HG03460 (cell line): ENCODE data around the gene GAL.

Source experiments
- ATAC-seq: cut with Tn5 transposase; IDR thresholded peaks from one replicate; pipeline ENCODE4 v1.9.1; 2021; ENCODE audit not compliant: unreplicated experiment

Gene GAL

GRCh38 chr11:68707527-68707926 lies 23.2 kb downstream of the GAL start:
- ATAC-seq = no peak

GRCh38 chr11:68709062-68709461 lies 24.7 kb downstream of the GAL start:
- ATAC-seq = no peak

- no peak for ATAC-seq
Observed at GRCh38 chr11:68710409-68710808, 26.1 kb downstream of the GAL start.

- no peak for ATAC-seq
Observed at GRCh38 chr11:68711114-68711513, 26.8 kb downstream of the GAL start.

- no peak for ATAC-seq
Observed at GRCh38 chr11:68714060-68714856, 29.9 kb downstream of the GAL start.

GRCh38 chr11:68715456-68716122 lies 31.2 kb downstream of the GAL start:
- no peak for ATAC-seq

GRCh38 chr11:68721075-68721474 lies 36.7 kb downstream of the GAL start:
- ATAC-seq = no peak

- no peak for ATAC-seq
Observed at GRCh38 chr11:68722143-68722542, 37.8 kb downstream of the GAL start.

GRCh38 chr11:68724293-68724692 lies 39.9 kb downstream of the GAL start:
- ATAC-seq = no peak

- ATAC-seq = no peak
Observed at GRCh38 chr11:68727783-68728182, 43.4 kb downstream of the GAL start.

GRCh38 chr11:68734111-68734510 lies 49.8 kb downstream of the GAL start:
- no peak for ATAC-seq

- ATAC-seq = no peak
Observed at GRCh38 chr11:68735125-68735524, 50.8 kb downstream of the GAL start.

GRCh38 chr11:68735646-68736045 lies 51.3 kb downstream of the GAL start:
- ATAC-seq = no peak
